GM23248 (cell line): ENCODE data around the gene LPAR1. TPM values are rescaled to one million over a fixed set of nuclear protein-coding genes. Genes with fewer than 3 reads are reported as not detected.

ENCODE experiments used
- DNase-seq: peaks from one replicate; pipeline ENCODE4 v3.0.0-alpha.2; 2015
- H2AFZ ChIP-seq: fragments of 200-600 bp; sonication (generic); 2 replicates; pipeline ENCODE4 v1.6.1; 2016; ENCODE audit warnings: antibody characterized with exemption
- H3F3A ChIP-seq: fragments of 200-600 bp; sonication (generic); 2 replicates; pipeline ENCODE4 v1.6.1; 2016; ENCODE audit warnings: mild to moderate bottlenecking, antibody characterized with exemption, mixed run types; ENCODE audit not compliant: insufficient read depth
- H3K27ac ChIP-seq: fragments of 200-600 bp; sonication (generic); 2 replicates; pipeline ENCODE4 v1.5.1; 2016; ENCODE audit warnings: mild to moderate bottlenecking
- H3K27me3 ChIP-seq: fragments of 200-600 bp; sonication (generic); replicated peaks from 2 replicates; pipeline ENCODE4 v1.6.1; 2016; ENCODE audit warnings: mild to moderate bottlenecking; ENCODE audit not compliant: insufficient read depth
- H3K36me3 ChIP-seq: fragments of 200-600 bp; sonication (generic); 2 replicates; pipeline ENCODE4 v1.6.1; 2016; ENCODE audit warnings: low read depth, mild to moderate bottlenecking
- H3K4me1 ChIP-seq: fragments of 200-600 bp; sonication (generic); 2 replicates; pipeline ENCODE4 v1.6.1; 2016; ENCODE audit warnings: mild to moderate bottlenecking; ENCODE audit not compliant: insufficient read depth
- H3K4me2 ChIP-seq: fragments of 200-600 bp; sonication (generic); one replicate; pipeline ENCODE4 v1.6.1; 2016; ENCODE audit warnings: mild to moderate bottlenecking; ENCODE audit not compliant: unreplicated experiment
- H3K4me3 ChIP-seq: fragments of 200-600 bp; sonication (generic); 2 replicates; pipeline ENCODE4 v1.5.1; 2016; ENCODE audit warnings: mild to moderate bottlenecking
- H3K79me2 ChIP-seq: fragments of 200-600 bp; sonication (generic); 2 replicates; pipeline ENCODE4 v1.6.1; 2016; ENCODE audit warnings: mild to moderate bottlenecking; ENCODE audit not compliant: insufficient read depth
- H3K9ac ChIP-seq: fragments of 200-600 bp; sonication (generic); 2 replicates; pipeline ENCODE4 v1.6.1; 2016; ENCODE audit warnings: mild to moderate bottlenecking
- H3K9me2 ChIP-seq: fragments of 200-600 bp; sonication (generic); 2 replicates; pipeline ENCODE4 v1.6.1; 2016; ENCODE audit warnings: mixed run types, mild to moderate bottlenecking, moderate library complexity; ENCODE audit not compliant: insufficient read depth
- H3K9me3 ChIP-seq: fragments of 200-600 bp; sonication (generic); one replicate; pipeline ENCODE4 v1.6.1; 2017; ENCODE audit warnings: low read depth
- H4K20me1 ChIP-seq: fragments of 200-600 bp; sonication (generic); 2 replicates; pipeline ENCODE4 v1.6.0; 2016; ENCODE audit not compliant: insufficient read depth
- EZH2 ChIP-seq: fragments of 200-600 bp; sonication (generic); IDR thresholded peaks from 2 replicates; pipeline ENCODE4 v1.6.1; 2018; ENCODE audit warnings: antibody characterized with exemption, mild to moderate bottlenecking; ENCODE audit not compliant: insufficient read depth, poor library complexity, severe bottlenecking
- EZH2phosphoT487 ChIP-seq: fragments of 200-600 bp; sonication (generic); IDR thresholded peaks from 2 replicates; pipeline ENCODE4 v1.6.1; 2018; ENCODE audit warnings: antibody characterized with exemption, moderate library complexity, mild to moderate bottlenecking, low read depth; ENCODE audit not compliant: insufficient read depth
- WGBS, 2 experiments: methylation state at CpG; one replicate each; pipeline ENCODE4 v1.1.6; 2015 to 2017; ENCODE audit warnings: low lambda C conversion rate in 2 of 2, low coverage in 1 of 2; ENCODE audit errors: missing lambda C conversion rate in 2 of 2; 5-methylcytosine and 5-hydroxymethylcytosine counted together
- in situ Hi-C: fragments of 300-500 bp; cut with MboI; formaldehyde crosslinking; loops from 2 replicates; pipeline ENCODE4 v1.15.0; 2020
- polyA plus RNA-seq: library from polyadenylated mRNA; unstranded; fragments of >200 nt; fragmentation: Nextera tagmentation; extraction: Ambion mirVana; gene quantifications from 2 replicates; pipeline ENCODE4 v1.2.1, GENCODE V29; 2016
- total RNA-seq: library from RNA; depleted of rRNA; stranded (reverse); fragments of >200 nt; shearing (Covaris generic); gene quantifications from 2 replicates; pipeline ENCODE4 v1.2.3, GENCODE V29; 2014

The LPAR1 gene
- total and polyA plus RNA-seq, 2 experiments from 2014 or later: 40.1 to 90.8 TPM

- peak overlapping the region; percentile 95 for H3K4me3 ChIP-seq
- peaks cover 5% of the 10 kb centered on the region; the same call in 1 of the 2 replicates for H3K36me3 ChIP-seq
- H3K27ac ChIP-seq: peak overlapping the region; percentile 45
- H2AFZ ChIP-seq: no peak overlapping the region
- no peaks in the 10 kb centered on the region for H3K27me3 ChIP-seq
- H3K9me2 ChIP-seq: no peaks in the 10 kb centered on the region
- peak overlapping the region; percentile 89 for H3K4me2 ChIP-seq
- in situ Hi-C loops: loop anchor here (10.0 kb wide), 1 partner anchor 380 kb away; no protein-coding TSS in a partner anchor
- TF ChIP-seq EZH2 (no peak), EZH2phosphoT487 (no peak)
- H4K20me1 ChIP-seq: no peaks in the 10 kb centered on the region
- H3F3A ChIP-seq: peaks cover 42% of the 10 kb centered on the region
- H3K9ac ChIP-seq: peak overlapping the region; percentile 93
- H3K9me3 ChIP-seq: no peaks in the 10 kb centered on the region
- 10 to 11% methylated on average over 9 of the region's 9 CpGs for WGBS, 2 experiments
- H3K4me1 ChIP-seq: peaks cover 29% of the 10 kb centered on the region
- peaks cover 77% of the 10 kb centered on the region for H3K79me2 ChIP-seq
- DNase-seq: peak; percentile 70
These were observed 3.3 kb downstream of the LPAR1 start for GRCh38 chr9:111034898-111035539.

- peaks cover 84% of the 10 kb centered on the region for H3K79me2 ChIP-seq
- in situ Hi-C loops: loop anchor here (10.0 kb wide), 1 partner anchor 380 kb away; no protein-coding TSS in a partner anchor
- peak overlapping the region; percentile 89 for H3K4me2 ChIP-seq
- H3K9me3 ChIP-seq: no peaks in the 10 kb centered on the region
- H3K4me3 ChIP-seq: peak overlapping the region; percentile 95
- H3K27ac ChIP-seq: peak overlapping the region; percentile 45
- H2AFZ ChIP-seq: no peak overlapping the region
- DNase-seq: peak; percentile 41
- peaks cover 35% of the 10 kb centered on the region for H3F3A ChIP-seq
- H3K36me3 ChIP-seq: peaks cover 5% of the 10 kb centered on the region; the same call in 1 of the 2 replicates
- H3K4me1 ChIP-seq: peaks cover 29% of the 10 kb centered on the region
- H3K27me3 ChIP-seq: no peaks in the 10 kb centered on the region
- TF ChIP-seq EZH2: no peak
- TF ChIP-seq EZH2phosphoT487: no peak
- H3K9me2 ChIP-seq: no peaks in the 10 kb centered on the region
- H3K9ac ChIP-seq: peak overlapping the region; percentile 93
- no peaks in the 10 kb centered on the region for H4K20me1 ChIP-seq
- 21 to 22% methylated on average over 6 of the region's 6 CpGs for WGBS, 2 experiments
These were observed 3.9 kb downstream of the LPAR1 start for GRCh38 chr9:111034170-111034897.

GRCh38 chr9:111030492-111030891 lies 7.8 kb downstream of the LPAR1 start:
- no peak for DNase-seq
- Histone ChIP-seq H3K27me3 (no peaks in the 10 kb centered on the region), H3K9me2 (no peaks in the 10 kb centered on the region), H3K36me3 (peaks cover 5% of the 10 kb centered on the region; the same call in 1 of the 2 replicates), H3K27ac (no peak overlapping the region), H3K9me3 (no peaks in the 10 kb centered on the region), H4K20me1 (no peaks in the 10 kb centered on the region), H3K4me2 (no peak overlapping the region), H2AFZ (no peak overlapping the region), H3K4me3 (no peak overlapping the region), H3K79me2 (peaks cover 100% of the 10 kb centered on the region), H3K9ac (no peak overlapping the region), H3K4me1 (peaks cover 32% of the 10 kb centered on the region), H3F3A (peaks cover 20% of the 10 kb centered on the region)
- WGBS, 2 experiments: 13 to 24% methylated on average over 5 of the region's 5 CpGs
- TF ChIP-seq EZH2phosphoT487: no peak
- no peak for TF ChIP-seq EZH2
- in situ Hi-C loops: loop anchor here (10.0 kb wide), 1 partner anchor 376 kb away; no protein-coding TSS in a partner anchor

GRCh38 chr9:111029260-111029659 lies 9.0 kb downstream of the LPAR1 start:
- H3F3A ChIP-seq: peaks cover 7% of the 10 kb centered on the region; the same call in 1 of the 2 replicates
- peaks cover 5% of the 10 kb centered on the region; the same call in 1 of the 2 replicates for H3K36me3 ChIP-seq
- no peak overlapping the region for H3K9ac ChIP-seq
- no peaks in the 10 kb centered on the region for H3K9me3 ChIP-seq
- TF ChIP-seq EZH2phosphoT487 (no peak), EZH2 (no peak)
- WGBS, 2 experiments: 71 to 74% methylated on average over 4 of the region's 4 CpGs
- H3K27ac ChIP-seq: no peak overlapping the region
- H3K4me3 ChIP-seq: no peak overlapping the region
- H3K9me2 ChIP-seq: no peaks in the 10 kb centered on the region
- H3K79me2 ChIP-seq: peaks cover 99% of the 10 kb centered on the region
- H2AFZ ChIP-seq: no peak overlapping the region
- peaks cover 20% of the 10 kb centered on the region for H3K4me1 ChIP-seq
- H4K20me1 ChIP-seq: no peaks in the 10 kb centered on the region
- no peaks in the 10 kb centered on the region for H3K27me3 ChIP-seq
- no peak overlapping the region for H3K4me2 ChIP-seq
- in situ Hi-C loops: no loop called here
- no peak for DNase-seq
